GM08714 (cell line): ENCODE measurements around the gene MAGEA1.

Experiments
- H3K4me3 ChIP-seq: fragments of 200-500 bp; sonication (Bioruptor generic); 2 replicates; pipeline ENCODE4 v1.5.1; 2014; ENCODE audit warnings: mild to moderate bottlenecking, low read length, inconsistent platforms
- ZNF274 ChIP-seq: IDR thresholded peaks from 2 replicates; pipeline ENCODE4 v1.6.1; 2012; ENCODE audit warnings: mild to moderate bottlenecking, low read depth, low read length

The MAGEA1 gene

GRCh38 chrX:153216926-153217325 is 37.8 kb downstream of the MAGEA1 start:
- H3K4me3 ChIP-seq, result no peak overlapping the region

DNA sequence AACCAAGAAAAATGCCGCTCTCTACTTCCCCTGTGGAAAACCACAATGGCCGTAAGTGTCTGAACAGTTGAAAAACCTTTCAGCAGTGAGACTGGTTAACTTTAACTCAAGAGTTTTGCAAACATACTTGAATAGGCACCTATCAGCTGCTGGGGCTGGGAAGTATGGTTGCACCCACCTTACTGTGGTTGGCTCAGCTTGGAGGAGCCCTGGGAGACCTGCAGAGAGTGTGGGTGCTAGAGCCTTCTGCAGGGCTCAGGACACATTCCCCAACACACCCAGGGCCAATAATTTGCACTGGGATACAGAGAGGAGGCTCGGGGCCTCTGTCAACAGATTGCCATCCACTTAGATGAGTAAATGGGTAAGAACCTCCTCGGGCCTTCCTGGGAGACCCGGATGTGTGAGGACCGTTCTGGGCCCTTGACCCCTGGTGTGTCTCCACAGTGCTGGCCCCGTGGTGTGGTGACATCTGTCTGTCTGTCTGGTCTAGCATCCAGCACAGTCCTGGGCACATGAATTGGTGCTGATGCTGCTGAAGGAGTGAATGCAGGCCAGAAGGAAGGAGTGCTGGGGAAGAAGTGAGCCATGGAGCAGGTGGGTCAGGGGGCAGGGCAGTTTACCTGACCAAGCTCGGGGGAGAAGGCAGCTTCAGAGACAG is 46.5 kb downstream of the MAGEA1 start:
- no peak for TF ChIP-seq ZNF274
- no peak overlapping the region for H3K4me3 ChIP-seq

More at GRCh38 chrX:153216926-153217325, 37.8 kb downstream of the MAGEA1 start:
- no peak for TF ChIP-seq ZNF274

DNA sequence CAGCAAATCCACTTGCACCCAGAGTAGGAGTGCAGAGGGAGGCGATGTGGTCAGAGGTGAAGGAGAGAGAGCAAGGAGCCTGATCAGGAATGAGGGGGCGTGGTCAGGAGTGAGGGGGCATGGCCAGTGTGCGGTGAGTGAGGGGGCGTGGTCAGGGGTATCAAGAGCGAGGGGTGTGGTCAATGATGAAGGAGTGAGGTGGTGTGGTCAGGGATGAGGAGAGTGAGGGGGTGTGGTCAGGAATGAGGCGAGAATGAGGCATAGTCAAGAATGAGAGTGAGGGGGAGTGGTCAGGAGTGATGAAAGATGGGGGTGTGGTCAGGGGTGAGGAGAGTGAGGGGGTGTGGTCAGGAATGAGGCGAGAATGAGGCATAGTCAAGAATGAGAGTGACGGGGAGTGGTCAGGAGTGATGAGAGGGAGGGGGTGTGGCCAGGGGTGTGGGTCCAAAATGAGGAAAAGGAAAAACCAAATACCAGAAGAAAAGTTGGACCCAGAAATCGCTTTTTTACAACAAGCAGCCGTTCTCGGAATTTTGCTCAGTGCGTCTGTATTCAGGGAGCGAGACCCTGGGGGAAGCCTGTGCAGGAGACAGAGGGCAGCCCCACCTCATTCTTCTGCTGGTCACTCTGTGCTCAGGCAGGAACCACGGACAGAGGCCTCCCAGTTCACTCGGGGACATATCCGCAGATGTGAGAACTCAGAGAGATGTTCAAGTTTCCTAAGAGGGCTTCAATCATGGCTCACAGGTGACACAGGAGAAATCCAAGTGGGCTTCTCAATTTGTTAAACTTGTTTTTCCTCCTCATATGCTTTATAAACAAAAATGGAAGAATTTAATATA is 47.5 kb downstream of the MAGEA1 start:
- no peak for TF ChIP-seq ZNF274
- H3K4me3 ChIP-seq, result no peak overlapping the region
